Panc1 (cell line): Measurements from ENCODE around the gene B4GALNT2. TPM values are rescaled to one million over a fixed set of nuclear protein-coding genes. Genes with fewer than 3 reads are reported as not detected.

ENCODE experiments used
- ATAC-seq: fragments of 200-7000 bp; cut with Tn5 transposase; 2 replicates; pipeline ENCODE4 v1.9.1; 2020; ENCODE audit warnings: mild to moderate bottlenecking, moderate library complexity
- BruUV-seq: library from RNA; stranded (reverse); fragments of 400-500 nt; replicated peaks from 2 replicates; lab custom pipeline; 2021; lab: Mats Ljungman, UMichigan
- CTCF ChIA-PET: fragments of 300-600 bp; sonication (Branson Sonifier 250); formaldehyde crosslinking; loops from one replicate; lab custom pipeline; 2022; ENCODE audit warnings: antibody characterized with exemption; lab: Charles Lee
- POLR2A ChIA-PET: fragments of 300-600 bp; sonication (Branson Sonifier 250); formaldehyde crosslinking; loops from one replicate; lab custom pipeline; 2022; ENCODE audit warnings: antibody characterized with exemption; lab: Charles Lee
- DNase-seq: peaks from one replicate; pipeline ENCODE4 v3.0.0-alpha.2; 2010; ENCODE audit warnings: low read depth, low spot score
- H3K27ac ChIP-seq: 2 replicates; pipeline ENCODE4 v1.5.1; 2011; ENCODE audit warnings: mild to moderate bottlenecking, low read length, inconsistent platforms
- H3K27me3 ChIP-seq: fragments of 200-500 bp; sonication (Bioruptor generic); 2 replicates; pipeline ENCODE4 v1.6.0; 2014; ENCODE audit warnings: low read length, inconsistent platforms; ENCODE audit not compliant: control insufficient read depth, insufficient read depth
- H3K36me3 ChIP-seq: fragments of 200-500 bp; sonication (Bioruptor generic); 2 replicates; pipeline ENCODE4 v1.5.1; 2014; ENCODE audit warnings: inconsistent platforms, mild to moderate bottlenecking, low read length, moderate library complexity; ENCODE audit not compliant: control insufficient read depth, insufficient read depth
- H3K4me1 ChIP-seq: 2 replicates; pipeline ENCODE4 v1.5.1; 2011; ENCODE audit warnings: inconsistent platforms, mild to moderate bottlenecking, low read length, moderate library complexity; ENCODE audit not compliant: control insufficient read depth, insufficient read depth
- H3K4me3 ChIP-seq, 2 experiments: 2 replicates each; pipeline ENCODE4 v1.5.1; 2011 to 2012; ENCODE audit warnings: low read depth in 2 of 2, low read length in 2 of 2, mild to moderate bottlenecking in 2 of 2, inconsistent platforms in 1 of 2, moderate library complexity in 1 of 2
- H3K9me3 ChIP-seq: fragments of 200-500 bp; sonication (Bioruptor generic); 2 replicates; pipeline ENCODE4 v1.5.1; 2014; ENCODE audit warnings: low read depth, mild to moderate bottlenecking, inconsistent platforms, low read length, moderate library complexity; ENCODE audit not compliant: control insufficient read depth, insufficient read depth
- CTCF ChIP-seq: fragments of 450-650 bp; IDR thresholded peaks from 2 replicates; pipeline ENCODE4 v1.5.1; 2017; ENCODE audit warnings: mild to moderate bottlenecking
- POLR2AphosphoS5 ChIP-seq: IDR thresholded peaks from 2 replicates; pipeline ENCODE4 v1.6.1; 2012; ENCODE audit warnings: mild to moderate bottlenecking, low read depth, low read length, moderate library complexity
- REST ChIP-seq, 2 experiments: IDR thresholded peaks; 2 replicates each; pipeline ENCODE4 v1.6.1; 2011 to 2012; ENCODE audit warnings: low read depth in 2 of 2, control low read depth in 1 of 2, low read length in 1 of 2, mild to moderate bottlenecking in 1 of 2, moderate library complexity in 1 of 2; ENCODE audit not compliant: insufficient read depth in 1 of 2
- SIN3A ChIP-seq: IDR thresholded peaks from 2 replicates; pipeline ENCODE4 v1.6.1; 2012; ENCODE audit warnings: low read depth, mild to moderate bottlenecking, low read length, moderate library complexity, borderline replicate concordance; ENCODE audit not compliant: insufficient read depth
- TCF7L2 ChIP-seq: IDR thresholded peaks from 2 replicates; pipeline ENCODE4 v1.6.1; 2011; ENCODE audit warnings: mild to moderate bottlenecking, low read depth, low read length, inconsistent platforms
- in situ Hi-C: cut with HindIII; loops from 2 replicates; pipeline ENCODE4 v1.10.0; 2016; ENCODE audit warnings: low sequenced_read_pairs, low pct_unique_long_range_greater_than_20kb
- intact Hi-C: fragments of 100-400 bp; cut with micrococcal nuclease; formaldehyde crosslinking; loops from one replicate; pipeline ENCODE4 v1.10.0; 2022; ENCODE audit not compliant: unreplicated experiment
- total RNA-seq: library from RNA; stranded (reverse); gene quantifications from one replicate; pipeline ENCODE4 v1.2.1, GENCODE V29; 2021; ENCODE audit not compliant: unreplicated experiment

Gene B4GALNT2
- total RNA-seq, 1 experiment from 2014 or later, result not detected

GRCh38 chr17:49218941-49219913 lies 86.7 kb downstream of the B4GALNT2 start:
- no peaks in the 10 kb centered on the region; the same call in 1 of the 2 replicates for H3K27me3 ChIP-seq
- TF ChIP-seq CTCF (no peak; the same call in 1 of the 2 replicates), TCF7L2 (no peak), REST (IDR thresholded peaks at IDR 0.05; ENCODE audit: insufficient read depth in 1 of 2, low read depth in 2 of 2, low read length in 1 of 2) (no peak), POLR2AphosphoS5 (no peak), SIN3A (no peak)
- no peaks in the 10 kb centered on the region for H3K36me3 ChIP-seq
- ATAC-seq (no peak), DNase-seq (no peak)
- H3K9me3 ChIP-seq, result no peaks in the 10 kb centered on the region
- intact Hi-C loops, result no loop called here
- H3K4me1 ChIP-seq, result peaks cover 7% of the 10 kb centered on the region
- no TSS peak for BruUV-seq
- ChIA-PET POLR2A (no interaction called here), CTCF (no interaction called here)
- H3K4me3 ChIP-seq, result no peak overlapping the region
- in situ Hi-C loops, result no loop called here
- H3K27ac ChIP-seq, result no peak overlapping the region

GRCh38 chr17:49219987-49220386 lies 87.4 kb downstream of the B4GALNT2 start:
- in situ Hi-C loops (no loop called here), intact Hi-C loops (loop anchor here (10.0 kb wide), 1 partner anchor 165 kb away; no protein-coding TSS in a partner anchor)
- Histone ChIP-seq H3K27ac (no peak overlapping the region), H3K4me1 (peaks cover 7% of the 10 kb centered on the region), H3K36me3 (no peaks in the 10 kb centered on the region), H3K4me3 (no peak overlapping the region), H3K9me3 (no peaks in the 10 kb centered on the region), H3K27me3 (no peaks in the 10 kb centered on the region; the same call in 1 of the 2 replicates)
- no TSS peak for BruUV-seq
- TF ChIP-seq SIN3A (no peak), CTCF (no peak; the same call in 1 of the 2 replicates), REST (IDR thresholded peaks at IDR 0.05; ENCODE audit: insufficient read depth in 1 of 2, low read depth in 2 of 2, low read length in 1 of 2) (no peak), TCF7L2 (no peak), POLR2AphosphoS5 (no peak)
- ATAC-seq (no peak), DNase-seq (no peak)
- ChIA-PET POLR2A (no interaction called here), CTCF (no interaction called here)
